HepG2 (cell line): Measurements from ENCODE around the gene NUDCD2. TPM values are rescaled to one million over a fixed set of nuclear protein-coding genes. Genes with fewer than 3 reads are reported as not detected.

Experiments
- CREB3 ChIP-seq: sonication (generic); formaldehyde crosslinking; IDR thresholded peaks from 2 replicates; pipeline ENCODE4 v1.5.0; 2020; ENCODE audit warnings: missing genetic modification reagents
- IRX3 ChIP-seq: sonication (generic); formaldehyde crosslinking; IDR thresholded peaks from 2 replicates; pipeline ENCODE4 v1.8.1; 2023; ENCODE audit warnings: mild to moderate bottlenecking, low read depth, missing genetic modification reagents, borderline replicate concordance
- JUN ChIP-seq: sonication (generic); formaldehyde crosslinking; IDR thresholded peaks from 2 replicates; pipeline ENCODE4 v1.4.0; 2020; ENCODE audit warnings: mild to moderate bottlenecking, missing genetic modification reagents
- NCOA1 ChIP-seq: sonication (generic); formaldehyde crosslinking; IDR thresholded peaks from 2 replicates; pipeline ENCODE4 v1.9.0; 2021; ENCODE audit warnings: missing genetic modification reagents
- ZBTB25 ChIP-seq: IDR thresholded peaks from 2 replicates; pipeline ENCODE4 v1.6.1; 2018; ENCODE audit warnings: missing genetic modification reagents
- ZGPAT ChIP-seq: IDR thresholded peaks from 2 replicates; pipeline ENCODE4 v1.6.1; 2016; ENCODE audit warnings: mild to moderate bottlenecking
- ZNF260 ChIP-seq: sonication (generic); formaldehyde crosslinking; IDR thresholded peaks from 2 replicates; pipeline ENCODE4 v1.4.0; 2020; ENCODE audit warnings: missing genetic modification reagents, low read depth, mild to moderate bottlenecking, borderline replicate concordance
- ZNF407 ChIP-seq: sonication (generic); formaldehyde crosslinking; IDR thresholded peaks from one replicate; pipeline ENCODE4 v1.5.1; 2020; ENCODE audit warnings: mild to moderate bottlenecking, missing genetic modification reagents; ENCODE audit errors: not compliant biosample characterization
- ZNF431 ChIP-seq: sonication (generic); formaldehyde crosslinking; IDR thresholded peaks from 2 replicates; pipeline ENCODE4 v1.9.0; 2022; ENCODE audit warnings: missing genetic modification reagents, low read depth, mild to moderate bottlenecking, borderline replicate concordance
- ZNF577 ChIP-seq: sonication (generic); formaldehyde crosslinking; IDR thresholded peaks from 2 replicates; pipeline ENCODE4 v1.4.0; 2020; ENCODE audit warnings: mild to moderate bottlenecking, low read depth, missing genetic modification reagents, borderline replicate concordance
- ZNF770 ChIP-seq: sonication (generic); formaldehyde crosslinking; IDR thresholded peaks from 2 replicates; pipeline ENCODE4 v1.5.0; 2020; ENCODE audit warnings: mild to moderate bottlenecking, missing genetic modification reagents
- ZSCAN21 ChIP-seq: sonication (generic); formaldehyde crosslinking; IDR thresholded peaks from 2 replicates; pipeline ENCODE4 v1.8.0; 2022; ENCODE audit warnings: mild to moderate bottlenecking, missing genetic modification reagents, moderate library complexity, borderline replicate concordance
- polyA plus RNA-seq, 8 experiments: library from polyadenylated mRNA; depleted of rRNA in 3 of 8; stranded (reverse) in 7 of 8; unstranded in 1 of 8; fragments of >200 nt; fragmentation: Illumina TruSeq in 4 of 8; extraction: Trizol in 4 of 8; gene quantifications; 2 replicates each; pipeline versions ENCODE4 v1.2.1 to v1.2.3, GENCODE V29; 2011 to 2016; ENCODE audit warnings: low read depth in 4 of 8, missing spikeins in 1 of 8, mixed read lengths in 1 of 8; ENCODE audit not compliant: insufficient read depth in 1 of 8
- total RNA-seq, 5 experiments: library from RNA; depleted of rRNA; stranded (reverse); fragments of >200 nt; fragmentation: Illumina TruSeq; extraction: Trizol; gene quantifications; 2 replicates each; pipeline ENCODE4 v1.2.3, GENCODE V29; 2016; ENCODE audit warnings: low read depth in 1 of 5

Gene NUDCD2
- total and polyA plus RNA-seq, 2 of the 13 experiments (the other 11 are each of a cell fraction or from before 2014, with no cell fraction given): 14.8 to 39.2 TPM

- TF ChIP-seq ZNF407 (CRISPR knock-in tag): peak; percentile 65
- TF ChIP-seq IRX3 (CRISPR knock-in tag): peak; percentile 91
- TF ChIP-seq ZNF770 (CRISPR knock-in tag): no peak
- peak; percentile 63; the same call in 1 of the 2 replicates for TF ChIP-seq ZSCAN21
- no peak for TF ChIP-seq ZNF577
- TF ChIP-seq ZNF260 (CRISPR knock-in tag): no peak
- peak; percentile 73; the same call in 1 of the 2 replicates for TF ChIP-seq ZNF431 (CRISPR knock-in tag)
- no peak for TF ChIP-seq ZBTB25 (CRISPR knock-in tag)
- TF ChIP-seq ZGPAT (CRISPR knock-in tag): peak; percentile 79
- TF ChIP-seq NCOA1 (CRISPR knock-in tag): no peak
- no peak for TF ChIP-seq CREB3
- TF ChIP-seq JUN (CRISPR knock-in tag): no peak; the same call in 1 of the 2 replicates
Observed at GRCh38 chr5:163459819-163460561, at the start of gene NUDCD2 (continued).
